ENCODE data around the gene MARK3. TPM values are rescaled to one million over a fixed set of nuclear protein-coding genes. Genes with fewer than 3 reads are reported as not detected.

The MARK3 gene
- total and polyA plus RNA-seq, 2 donors from 2014 or later = 39.8 to 83.1 TPM

DNA sequence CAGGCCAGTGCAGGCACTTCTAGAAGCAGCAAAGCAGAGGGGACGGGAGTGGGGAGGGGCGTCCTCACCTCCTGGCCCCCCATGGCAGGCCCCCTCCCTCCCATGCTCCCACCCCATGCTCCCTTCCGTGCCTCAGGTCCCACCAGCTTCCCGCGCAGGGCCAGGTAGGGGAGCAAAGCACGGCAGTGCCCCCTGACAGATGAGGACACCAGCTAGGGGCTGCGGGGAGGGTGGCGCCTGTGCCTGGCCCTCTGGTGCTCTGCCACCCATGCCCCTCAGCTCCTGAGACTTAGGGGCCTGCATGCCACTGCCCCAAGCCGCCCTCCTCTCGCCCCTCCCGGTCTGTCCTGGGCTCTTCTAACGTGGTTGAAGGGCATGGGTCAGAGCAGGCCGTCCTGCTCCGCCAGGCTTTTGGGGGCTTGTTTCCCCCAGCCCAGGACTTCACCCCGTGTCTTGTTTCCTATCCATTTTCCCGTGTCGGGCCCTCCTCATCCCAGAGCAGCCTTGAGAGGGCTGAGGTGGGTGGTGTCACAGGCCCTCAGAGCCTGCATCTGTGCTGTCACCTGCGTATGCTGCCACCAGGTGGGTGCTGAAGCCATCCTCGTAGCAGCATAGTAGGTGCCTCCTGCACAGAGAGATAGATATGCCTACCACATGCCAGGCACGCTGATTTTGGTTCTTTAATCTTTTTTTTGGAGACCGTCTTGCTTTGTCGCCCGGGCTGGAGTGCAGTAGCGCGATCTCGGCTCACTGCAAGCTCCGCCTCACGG, 154.0 kb downstream of the MARK3 start:
- Histone ChIP-seq H3K36me3 (ENCODE audit: control insufficient read depth in 2 of 3, insufficient read depth in 3 of 3, low read length in 3 of 3) (no peaks in the 10 kb centered on the region), H3K27me3 (ENCODE audit: control insufficient read depth, insufficient read depth, low read length) (no peaks in the 10 kb centered on the region), H3K4me3 (ENCODE audit: low read length in 3 of 3) (no peak overlapping the region), H3K9me3 (ENCODE audit: control insufficient read depth in 2 of 3, insufficient read depth in 1 of 3, low read length in 3 of 3) (no peaks in the 10 kb centered on the region), H3K9ac (ENCODE audit: low read length in 3 of 3) (no peak overlapping the region), H3K27ac (ENCODE audit: low read depth in 2 of 2, low read length in 2 of 2) (peak overlapping the region in 1 of 2 donors; percentile 63), H3K4me1 (ENCODE audit: control insufficient read depth in 2 of 3, insufficient read depth in 2 of 3, low read depth in 1 of 3, low read length in 3 of 3) (peaks cover 0 to 15% (median 0%) of the 10 kb centered on the region in 3 donors)
- peak in 1 of 5 donors; percentile 80 for DNase-seq
- intact Hi-C loops (cut with DNase I) = no loop called here
- no peak for FAIRE-seq
- TF ChIP-seq CTCF (IDR thresholded peaks at IDR 0.05; ENCODE audit: borderline replicate concordance, extremely low read depth, insufficient read depth) = no peak

DNA sequence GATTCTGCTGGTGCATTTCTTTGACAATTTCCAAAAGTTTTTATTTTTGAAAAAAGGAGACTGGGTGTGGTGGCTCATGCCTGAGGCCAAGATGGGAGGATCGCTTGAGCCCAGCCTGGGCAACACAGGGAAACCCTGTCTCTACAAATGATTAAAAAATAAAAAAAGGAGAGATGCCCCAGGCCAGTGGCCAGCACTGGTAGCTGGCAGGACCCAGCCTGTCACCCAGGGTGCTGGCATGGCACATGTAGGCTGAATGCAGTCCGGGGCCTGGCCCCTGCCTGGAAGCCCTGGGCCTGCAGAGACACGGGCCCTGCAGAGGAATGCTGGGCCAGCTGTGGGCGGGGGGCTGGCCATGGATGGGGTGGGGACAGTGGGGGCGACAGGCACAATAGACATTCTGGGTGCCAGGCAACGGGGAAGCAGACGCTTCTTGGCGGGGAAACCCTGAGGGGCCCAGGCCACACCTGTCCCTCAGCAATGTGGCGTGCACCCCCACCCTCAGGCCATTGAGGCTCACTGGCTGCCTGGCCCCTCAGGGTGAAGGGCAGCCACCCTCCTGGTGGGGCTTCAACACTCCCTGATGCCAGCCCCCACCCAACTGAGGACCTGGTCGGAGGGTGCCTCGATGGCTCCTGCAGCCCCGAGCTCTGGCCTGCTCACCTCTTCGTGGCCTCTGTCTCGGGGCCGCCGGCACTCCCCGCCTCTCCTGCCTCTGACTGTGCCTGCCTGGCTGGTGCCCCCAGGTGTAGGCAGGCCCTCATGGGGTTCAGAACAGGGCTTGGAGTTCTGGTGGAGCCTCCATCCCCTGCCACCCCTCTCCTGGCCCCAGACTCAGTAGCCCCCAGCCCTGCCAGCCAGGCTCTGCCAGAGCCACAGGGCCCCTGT, 155.8 kb downstream of the MARK3 start:
- FAIRE-seq (no peak), DNase-seq (peak in 2 of 5 donors; percentile 1 to 78)
- H3K36me3 ChIP-seq (ENCODE audit: control insufficient read depth in 2 of 3, insufficient read depth in 3 of 3, low read length in 3 of 3) = no peaks in the 10 kb centered on the region
- peaks cover 0 to 15% (median 0%) of the 10 kb centered on the region in 3 donors for H3K4me1 ChIP-seq (ENCODE audit: control insufficient read depth in 2 of 3, insufficient read depth in 2 of 3, low read depth in 1 of 3, low read length in 3 of 3)
- no peak for TF ChIP-seq CTCF (IDR thresholded peaks at IDR 0.05; ENCODE audit: borderline replicate concordance, extremely low read depth, insufficient read depth)
- H3K27ac ChIP-seq (ENCODE audit: low read depth in 2 of 2, low read length in 2 of 2) = no peak overlapping the region
- H3K27me3 ChIP-seq (ENCODE audit: control insufficient read depth, insufficient read depth, low read length) = no peaks in the 10 kb centered on the region
- H3K9ac ChIP-seq (ENCODE audit: low read length in 3 of 3) = no peak overlapping the region
- H3K4me3 ChIP-seq (ENCODE audit: low read length in 3 of 3) = no peak overlapping the region
- H3K9me3 ChIP-seq (ENCODE audit: control insufficient read depth in 2 of 3, insufficient read depth in 1 of 3, low read length in 3 of 3) = no peaks in the 10 kb centered on the region
- intact Hi-C loops (cut with DNase I) = no loop called here

- no peaks in the 10 kb centered on the region for H3K9me3 ChIP-seq (ENCODE audit: control insufficient read depth in 2 of 3, insufficient read depth in 1 of 3, low read length in 3 of 3)
- no peak overlapping the region for H3K27ac ChIP-seq (ENCODE audit: low read depth in 2 of 2, low read length in 2 of 2)
- no peaks in the 10 kb centered on the region for H3K36me3 ChIP-seq (ENCODE audit: control insufficient read depth in 2 of 3, insufficient read depth in 3 of 3, low read length in 3 of 3)
- FAIRE-seq (no peak), DNase-seq (peak in 3 of 5 donors; percentile 47 to 72 (median 70))
- intact Hi-C loops (cut with DNase I) = no loop called here
- no peak overlapping the region for H3K4me3 ChIP-seq (ENCODE audit: low read length in 3 of 3)
- H3K4me1 ChIP-seq (ENCODE audit: control insufficient read depth in 2 of 3, insufficient read depth in 2 of 3, low read depth in 1 of 3, low read length in 3 of 3) = peaks cover 0 to 15% (median 0%) of the 10 kb centered on the region in 3 donors
- H3K27me3 ChIP-seq (ENCODE audit: control insufficient read depth, insufficient read depth, low read length) = no peaks in the 10 kb centered on the region
- no peak overlapping the region for H3K9ac ChIP-seq (ENCODE audit: low read length in 3 of 3)
- no peak for TF ChIP-seq CTCF (IDR thresholded peaks at IDR 0.05; ENCODE audit: borderline replicate concordance, extremely low read depth, insufficient read depth)
Measured at GRCh38 chr14:103541709-103542604, 156.7 kb downstream of the MARK3 start.
